OCI-LY3 (cell line): Measurements from ENCODE around the gene MTNR1B.

Experiments used
- CTCF ChIP-seq: fragments of 200-600, 300-600 bp; sonication (generic); IDR thresholded peaks from 2 replicates; pipeline ENCODE4 v1.5.1; 2014; ENCODE audit warnings: antibody characterized with exemption, low read length, low read depth
- EZH2phosphoT487 ChIP-seq: fragments of 200-600 bp; shearing (Covaris generic); IDR thresholded peaks from 2 replicates; pipeline ENCODE4 v1.6.1; 2018; ENCODE audit warnings: antibody characterized with exemption, mixed run types, low read depth

DNA sequence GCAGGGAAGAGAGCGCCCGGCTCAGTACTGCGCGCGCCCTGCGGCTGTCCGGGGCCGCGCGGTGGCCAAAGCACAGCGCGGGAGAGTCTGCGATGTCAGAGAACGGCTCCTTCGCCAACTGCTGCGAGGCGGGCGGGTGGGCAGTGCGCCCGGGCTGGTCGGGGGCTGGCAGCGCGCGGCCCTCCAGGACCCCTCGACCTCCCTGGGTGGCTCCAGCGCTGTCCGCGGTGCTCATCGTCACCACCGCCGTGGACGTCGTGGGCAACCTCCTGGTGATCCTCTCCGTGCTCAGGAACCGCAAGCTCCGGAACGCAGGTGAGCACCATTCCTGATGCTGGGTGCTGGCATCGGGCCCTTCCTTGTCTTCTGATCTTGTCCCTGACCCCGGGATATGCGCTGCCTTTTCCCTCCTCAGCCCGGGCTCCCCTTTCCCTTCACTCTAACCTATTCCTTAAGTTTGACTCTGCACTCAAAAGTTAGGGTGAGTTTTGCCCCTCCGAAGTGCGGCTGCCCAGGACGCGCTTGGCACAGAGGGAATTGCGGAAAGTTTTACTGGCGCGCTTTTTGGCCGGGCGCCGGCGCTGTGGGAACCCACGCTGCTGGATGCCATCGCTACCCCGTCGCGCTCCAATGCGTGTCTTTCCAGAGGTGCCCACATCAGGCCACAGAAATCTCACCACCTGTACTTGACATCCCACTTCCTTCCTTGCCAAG, at the start of gene MTNR1B:
- TF ChIP-seq CTCF (no peak), EZH2phosphoT487 (no peak)
